Mucosa of stomach (tissue), 1 donor: ENCODE measurements around the gene PLD1.

ENCODE experiments used
- H3K27me3 ChIP-seq: one replicate; pipeline ENCODE4 v1.7.0; 2013; ENCODE audit warnings: mild to moderate bottlenecking, low read length; ENCODE audit not compliant: control insufficient read depth, insufficient read depth
- H3K36me3 ChIP-seq: one replicate; pipeline ENCODE4 v1.7.0; 2013; ENCODE audit warnings: low read length; ENCODE audit not compliant: control insufficient read depth, insufficient read depth
- H3K4me1 ChIP-seq: one replicate; pipeline ENCODE4 v1.7.0; 2013; ENCODE audit warnings: mild to moderate bottlenecking, low read length; ENCODE audit not compliant: control insufficient read depth, insufficient read depth
- H3K4me3 ChIP-seq: one replicate; pipeline ENCODE4 v1.7.0; 2013; ENCODE audit warnings: low read length
- H3K9ac ChIP-seq: one replicate; pipeline ENCODE4 v1.7.0; 2013; ENCODE audit warnings: mild to moderate bottlenecking, low read length, moderate library complexity
- H3K9me3 ChIP-seq: one replicate; pipeline ENCODE4 v1.7.0; 2013; ENCODE audit warnings: mild to moderate bottlenecking, low read length, moderate library complexity; ENCODE audit not compliant: control insufficient read depth
- donor health status: Pancreatic carcinoma.

The PLD1 gene

DNA sequence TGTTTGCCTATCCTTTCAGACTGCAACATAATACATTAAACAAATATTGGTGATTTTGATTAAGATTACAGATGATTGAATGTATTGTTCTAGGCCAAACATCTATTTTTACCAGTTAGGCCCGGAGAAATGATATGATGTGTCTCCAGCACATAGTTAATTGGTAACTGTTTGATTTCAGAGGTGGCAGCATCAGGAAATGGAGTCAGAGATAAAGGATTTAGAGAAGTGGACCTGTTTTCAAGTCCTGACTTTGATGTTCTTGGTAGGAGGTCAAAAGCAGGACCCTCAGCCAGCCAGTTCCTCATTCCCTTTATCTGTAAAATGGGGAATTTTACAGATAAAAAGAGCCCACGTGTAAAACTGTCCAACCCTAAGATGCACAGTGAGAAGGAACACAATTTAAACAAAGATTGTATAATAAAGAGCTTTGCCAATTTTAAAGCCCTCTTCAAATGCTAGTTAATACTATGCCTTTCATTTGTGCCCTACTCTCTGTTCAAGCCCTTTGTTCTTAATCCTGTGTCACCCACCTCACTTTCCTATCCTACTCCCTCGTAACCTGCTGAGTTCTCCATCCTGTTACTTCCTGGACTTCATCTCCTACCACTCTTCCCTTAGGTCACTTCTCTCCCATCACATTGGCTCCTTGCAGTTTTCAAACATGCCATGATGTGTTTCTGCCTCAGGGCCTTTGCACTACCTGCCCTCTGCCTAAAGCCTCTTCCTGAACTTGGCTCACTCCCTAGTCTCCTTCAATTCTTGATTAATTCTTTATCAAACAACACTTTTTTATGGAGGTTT is 35.4 kb upstream of the PLD1 start:
- no peaks in the 10 kb centered on the region for H3K4me1 ChIP-seq
- no peak overlapping the region for H3K9ac ChIP-seq
- no peak overlapping the region for H3K4me3 ChIP-seq
- H3K9me3 ChIP-seq = no peaks in the 10 kb centered on the region
- H3K27me3 ChIP-seq = no peaks in the 10 kb centered on the region
- no peaks in the 10 kb centered on the region for H3K36me3 ChIP-seq

DNA sequence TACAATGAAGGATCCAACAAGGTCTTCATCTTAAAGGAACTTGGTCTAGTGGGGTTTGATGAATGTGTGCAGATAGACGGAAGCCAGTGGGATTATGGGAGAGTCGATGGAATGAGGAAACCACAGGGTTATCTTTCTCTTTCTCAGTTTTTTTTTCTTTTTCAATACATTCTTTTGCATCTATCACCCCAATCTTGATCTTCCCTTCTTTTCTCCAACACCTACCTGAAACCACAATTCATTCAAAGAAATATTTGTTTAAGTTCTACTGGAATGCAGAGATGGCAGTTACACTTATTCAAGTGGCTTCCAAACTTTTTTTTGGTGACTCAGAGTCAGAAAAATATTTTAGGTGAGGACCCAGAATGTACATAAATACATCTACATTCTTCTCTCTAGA is 34.6 kb upstream of the PLD1 start:
- no peak overlapping the region for H3K9ac ChIP-seq
- no peak overlapping the region for H3K4me3 ChIP-seq
- H3K4me1 ChIP-seq = no peaks in the 10 kb centered on the region
- H3K9me3 ChIP-seq = no peaks in the 10 kb centered on the region
- no peaks in the 10 kb centered on the region for H3K27me3 ChIP-seq
- no peaks in the 10 kb centered on the region for H3K36me3 ChIP-seq

DNA sequence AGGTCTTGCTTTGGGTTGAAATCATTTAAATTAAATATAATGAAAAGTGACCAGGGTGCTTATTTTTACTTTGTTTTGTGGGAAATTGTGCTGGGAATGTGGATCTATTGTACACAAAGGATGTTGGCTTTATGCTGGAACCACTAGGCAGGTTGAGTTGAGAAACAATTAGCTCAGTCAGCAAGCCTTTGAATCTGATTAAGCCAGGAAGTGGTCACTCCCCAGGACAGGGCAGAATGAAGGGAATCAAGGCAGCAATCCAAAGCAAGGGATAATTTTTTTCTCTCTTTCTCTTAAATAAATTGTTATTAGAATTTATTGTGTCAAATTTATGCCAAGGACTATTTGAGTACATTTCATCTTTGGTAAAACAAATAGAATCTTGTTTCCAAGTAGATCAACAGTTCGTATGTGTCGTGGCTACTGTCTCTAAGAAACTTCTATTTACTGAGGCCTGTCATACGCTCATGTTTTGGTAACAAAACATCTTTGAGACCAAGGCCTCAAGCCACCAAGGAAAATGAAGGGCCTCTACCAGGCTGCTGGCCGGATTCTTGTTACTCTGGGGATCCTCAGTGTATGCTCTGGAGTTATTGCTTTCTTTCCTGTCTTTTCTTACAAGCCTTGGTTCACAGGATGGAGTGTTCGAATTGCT is 32.7 kb upstream of the PLD1 start, which contains the start of gene TMEM212:
Gene TMEM212, plus strand, starts transcription at position 486 of the 655 bp plus-strand sequence. Its CDS starts 35 bp downstream, at position 521.
- Histone ChIP-seq H3K27me3 (no peaks in the 10 kb centered on the region), H3K4me3 (no peak within 1 kb of the TSS), H3K4me1 (no peaks in the 10 kb centered on the region), H3K36me3 (no peaks in the 10 kb centered on the region), H3K9ac (no peak within 1 kb of the TSS), H3K9me3 (no peaks in the 10 kb centered on the region)

DNA sequence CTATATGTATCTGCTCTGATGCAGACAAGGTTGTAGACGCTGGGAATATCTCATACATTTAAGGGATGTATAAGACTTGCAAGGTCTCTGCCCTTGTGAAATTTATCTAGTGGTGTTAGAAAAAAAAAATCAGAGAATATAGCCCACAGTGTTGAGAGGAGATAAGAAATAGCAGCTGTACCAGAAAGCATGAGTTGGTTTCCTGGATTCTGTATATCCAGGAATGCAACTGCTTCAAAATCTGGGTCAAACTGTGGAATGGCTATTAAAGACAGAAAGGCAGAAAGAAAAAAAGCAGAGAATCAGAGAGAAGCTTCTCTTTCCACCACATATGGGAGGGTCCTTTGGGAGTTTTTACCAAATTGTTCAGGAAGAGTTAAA is 31.3 kb upstream of the PLD1 start:
- Histone ChIP-seq H3K36me3 (no peaks in the 10 kb centered on the region), H3K4me3 (no peak overlapping the region), H3K9me3 (no peaks in the 10 kb centered on the region), H3K9ac (no peak overlapping the region), H3K27me3 (no peaks in the 10 kb centered on the region), H3K4me1 (no peaks in the 10 kb centered on the region)

DNA sequence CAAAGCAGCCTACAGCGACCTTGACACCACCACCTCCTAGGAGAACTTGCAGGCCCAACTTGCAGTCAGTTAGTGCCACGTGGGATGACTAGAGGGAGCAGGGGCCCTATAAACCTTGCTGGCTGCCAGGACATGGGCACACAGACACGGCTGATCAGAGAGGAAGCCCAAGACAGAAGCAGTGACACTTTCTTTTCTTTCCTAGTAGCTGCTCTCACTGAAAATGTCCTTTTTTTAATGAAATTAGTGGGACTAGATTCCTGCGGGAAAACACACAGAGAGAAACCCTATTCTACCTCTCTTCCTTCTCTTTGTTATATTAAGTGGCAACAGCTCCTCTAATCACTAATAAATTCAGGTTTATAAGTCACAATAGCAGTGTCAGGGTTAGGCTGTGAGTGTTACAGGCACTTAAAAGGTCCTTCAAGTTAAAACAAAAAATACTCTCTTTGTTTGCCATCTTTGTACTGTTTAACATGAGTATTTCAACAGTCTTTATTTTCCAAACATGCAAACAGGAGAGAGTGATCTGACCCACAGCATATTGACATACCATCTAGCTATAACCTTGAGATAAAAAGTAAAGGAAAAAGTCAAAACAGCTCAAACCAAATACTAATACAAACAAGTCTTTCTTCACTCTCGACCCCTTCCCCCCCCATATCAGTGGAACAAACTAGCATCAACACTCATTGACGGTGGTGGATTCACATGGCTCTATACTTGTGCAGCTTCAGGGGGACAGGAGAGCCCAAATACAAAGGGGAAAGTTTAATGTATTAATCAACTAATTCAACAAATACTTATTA is 30.7 kb upstream of the PLD1 start:
- H3K4me1 ChIP-seq = no peaks in the 10 kb centered on the region
- H3K9ac ChIP-seq = no peak overlapping the region
- no peaks in the 10 kb centered on the region for H3K36me3 ChIP-seq
- H3K9me3 ChIP-seq = no peaks in the 10 kb centered on the region
- H3K27me3 ChIP-seq = no peaks in the 10 kb centered on the region
- no peak overlapping the region for H3K4me3 ChIP-seq

DNA sequence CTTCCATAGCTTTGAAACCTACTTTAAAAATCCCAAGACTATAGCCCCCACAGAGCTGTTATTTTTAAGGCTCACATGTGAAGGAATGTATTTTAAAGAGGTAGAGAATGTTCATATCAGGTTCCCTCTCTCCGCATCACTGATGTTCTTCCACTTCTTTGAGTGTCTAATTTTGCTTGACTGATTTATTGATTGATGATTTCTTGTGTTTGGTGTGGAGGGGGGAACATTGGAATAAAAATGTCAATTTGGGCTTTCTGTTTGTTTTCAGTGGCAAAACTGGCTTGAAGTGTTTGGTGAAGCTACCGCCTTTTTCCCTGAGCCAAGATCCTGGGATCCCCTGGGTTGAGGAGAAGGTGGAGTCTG is 30.1 kb upstream of the PLD1 start:
- Histone ChIP-seq H3K4me1 (no peaks in the 10 kb centered on the region), H3K27me3 (no peaks in the 10 kb centered on the region), H3K9me3 (no peaks in the 10 kb centered on the region), H3K36me3 (no peaks in the 10 kb centered on the region), H3K9ac (no peak overlapping the region), H3K4me3 (no peak overlapping the region)

DNA sequence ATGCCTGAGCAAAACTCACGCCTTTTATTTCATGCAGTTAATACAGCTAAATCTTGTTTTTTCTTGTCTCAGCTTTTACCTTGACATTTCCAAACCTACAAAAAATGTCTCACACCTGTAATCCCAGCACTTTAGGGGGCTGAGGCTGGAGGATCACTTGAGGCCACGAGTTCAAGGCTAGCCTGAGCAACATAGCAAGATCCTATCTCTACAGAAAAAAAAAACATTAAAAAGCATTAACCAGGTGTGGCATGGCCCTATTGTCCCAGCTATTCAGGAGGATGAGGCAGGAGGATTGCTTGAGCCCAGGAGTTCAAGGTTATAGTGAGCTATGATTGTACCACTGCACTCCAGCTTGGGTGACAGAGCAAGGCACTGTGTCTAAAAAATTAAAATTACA is 29.0 kb upstream of the PLD1 start:
- Histone ChIP-seq H3K9me3 (no peaks in the 10 kb centered on the region), H3K9ac (no peak overlapping the region), H3K36me3 (no peaks in the 10 kb centered on the region), H3K27me3 (no peaks in the 10 kb centered on the region), H3K4me1 (no peaks in the 10 kb centered on the region), H3K4me3 (no peak overlapping the region)

DNA sequence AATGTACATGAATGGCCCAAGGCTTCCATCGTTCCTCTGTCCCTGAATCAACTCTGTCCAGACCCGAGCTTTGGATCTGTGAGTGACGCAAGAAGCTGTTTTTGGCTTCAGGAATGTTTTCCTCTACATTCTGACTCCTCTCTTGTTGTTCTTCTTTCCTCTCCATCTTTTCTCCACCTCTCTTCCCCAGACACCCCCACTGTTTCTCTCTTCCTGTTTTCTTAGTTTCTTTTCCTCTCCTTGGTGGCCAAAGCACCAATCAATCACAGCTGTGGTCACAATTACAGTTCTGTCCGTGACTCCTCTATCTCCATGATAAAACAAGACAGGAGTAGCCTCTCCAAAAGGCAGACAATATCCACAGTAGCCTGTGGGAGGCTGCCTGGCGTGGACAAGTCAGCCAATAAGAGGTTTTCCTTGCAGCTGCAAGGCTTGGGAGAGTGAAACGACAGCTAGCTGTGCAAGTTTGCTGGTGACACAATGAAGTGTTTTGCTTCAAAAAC is 28.0 kb upstream of the PLD1 start:
- Histone ChIP-seq H3K9ac (peak overlapping the region; percentile 12), H3K27me3 (no peaks in the 10 kb centered on the region), H3K4me3 (no peak overlapping the region), H3K4me1 (no peaks in the 10 kb centered on the region), H3K36me3 (no peaks in the 10 kb centered on the region), H3K9me3 (no peaks in the 10 kb centered on the region)

DNA sequence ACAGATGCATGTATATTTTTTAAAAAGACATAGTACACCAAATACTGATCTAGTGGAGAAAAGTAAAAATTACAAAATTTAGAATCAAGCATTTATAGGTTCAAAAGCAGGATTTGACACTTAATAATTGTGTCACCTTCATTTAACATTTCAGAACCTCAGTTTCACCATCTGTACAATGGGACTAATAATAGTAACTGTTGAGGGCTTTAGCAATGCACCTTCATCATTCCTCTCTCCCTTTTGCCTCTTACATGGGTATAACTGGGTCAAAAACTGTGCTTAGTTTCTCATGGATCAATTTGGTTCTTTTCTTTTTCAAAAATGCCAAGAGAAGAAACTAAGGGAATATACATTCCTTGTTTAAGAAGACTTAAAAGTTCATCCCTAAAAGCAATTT is 27.4 kb upstream of the PLD1 start:
- no peaks in the 10 kb centered on the region for H3K4me1 ChIP-seq

DNA sequence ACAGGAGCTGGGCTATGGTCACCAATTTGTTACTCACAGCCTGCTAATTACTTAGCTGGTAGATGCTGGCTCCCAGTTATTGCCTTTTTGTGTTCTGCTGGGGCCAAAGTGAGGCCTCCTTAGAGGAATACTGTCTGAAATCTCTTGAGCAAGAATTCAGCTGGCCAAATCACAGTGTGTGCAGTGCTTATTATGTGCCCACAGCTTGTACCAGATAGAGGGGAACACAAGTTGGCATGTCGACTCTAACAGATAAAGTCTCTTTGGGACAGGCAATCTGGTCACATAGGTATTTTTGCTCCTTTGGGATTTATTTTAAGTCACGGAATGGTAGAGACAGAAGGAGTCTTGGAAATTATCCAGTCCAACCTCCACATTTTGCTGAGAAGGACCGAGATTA is 26.6 kb upstream of the PLD1 start:
- Histone ChIP-seq H3K9me3 (no peaks in the 10 kb centered on the region), H3K4me3 (no peak overlapping the region), H3K9ac (no peak overlapping the region), H3K4me1 (no peaks in the 10 kb centered on the region), H3K27me3 (no peaks in the 10 kb centered on the region), H3K36me3 (no peaks in the 10 kb centered on the region)

More for the DNA sequence above, 27.4 kb upstream of the PLD1 start:
- H3K9me3 ChIP-seq = no peaks in the 10 kb centered on the region
- no peak overlapping the region for H3K9ac ChIP-seq
- no peaks in the 10 kb centered on the region for H3K27me3 ChIP-seq
- no peaks in the 10 kb centered on the region for H3K36me3 ChIP-seq
- no peak overlapping the region for H3K4me3 ChIP-seq

DNA sequence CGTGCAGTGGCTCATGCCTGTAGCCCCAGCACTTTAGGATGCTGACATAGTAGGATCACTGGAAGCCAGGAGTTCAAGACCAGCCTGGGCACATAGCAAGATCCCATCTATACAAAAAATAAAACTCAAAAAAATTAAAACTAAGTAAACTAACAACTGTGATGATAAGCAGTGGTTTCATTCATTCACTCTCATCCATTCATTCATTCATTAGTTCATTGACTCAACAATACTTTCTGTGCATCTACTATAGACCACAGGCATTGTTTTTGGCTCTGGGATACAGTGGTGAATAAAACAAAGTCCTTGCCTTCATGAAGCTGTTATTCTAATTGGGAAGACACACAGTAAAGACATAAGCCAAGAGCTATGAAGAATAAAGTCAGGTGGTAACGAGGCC is 25.3 kb upstream of the PLD1 start:
- no peaks in the 10 kb centered on the region for H3K4me1 ChIP-seq
- H3K36me3 ChIP-seq = no peaks in the 10 kb centered on the region
- no peaks in the 10 kb centered on the region for H3K27me3 ChIP-seq
- H3K9ac ChIP-seq = no peak overlapping the region
- no peak overlapping the region for H3K4me3 ChIP-seq
- H3K9me3 ChIP-seq = no peaks in the 10 kb centered on the region

DNA sequence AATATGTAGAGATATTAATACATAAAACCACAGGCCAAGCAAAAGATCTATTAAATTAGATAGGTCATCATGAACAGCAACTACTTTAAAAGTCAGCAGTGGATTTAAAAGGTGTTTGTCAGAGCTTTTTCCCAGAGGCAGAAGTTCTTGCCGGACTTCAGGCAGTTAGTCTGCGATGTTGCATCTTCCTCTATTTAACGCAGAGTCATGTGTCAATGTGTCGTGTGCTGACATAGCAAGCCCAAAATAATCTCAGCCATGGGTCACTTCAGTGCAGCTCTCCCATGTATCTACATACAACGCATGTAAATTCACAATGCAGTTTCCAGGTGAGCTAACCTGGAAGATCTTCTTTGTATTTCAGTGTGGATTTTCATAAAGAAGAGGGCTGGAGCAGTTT is 24.8 kb upstream of the PLD1 start:
- Histone ChIP-seq H3K4me3 (no peak overlapping the region), H3K9me3 (no peaks in the 10 kb centered on the region), H3K27me3 (no peaks in the 10 kb centered on the region), H3K4me1 (peaks cover 2% of the 10 kb centered on the region), H3K9ac (no peak overlapping the region), H3K36me3 (no peaks in the 10 kb centered on the region)
